Measurements from ENCODE around the gene KISS1R.

KISS1R gene

GRCh38 chr19:947707-948539 lies 30.8 kb downstream of the KISS1R start:
- ATAC-seq: no peak
- TF ChIP-seq OSR1 (CRISPR knock-in tag; IDR thresholded peaks at IDR 0.05): no peak
- TF ChIP-seq ESRRG (CRISPR knock-in tag; IDR thresholded peaks at IDR 0.05): no peak
- TF ChIP-seq ZFP3 (CRISPR knock-in tag; IDR thresholded peaks at IDR 0.05): no peak
- no peak for TF ChIP-seq ARNTL (CRISPR knock-in tag; IDR thresholded peaks at IDR 0.05; ENCODE audit: borderline replicate concordance, low read depth)
- no peak for TF ChIP-seq CSRNP3 (CRISPR knock-in tag; IDR thresholded peaks at IDR 0.05)
- no peak for TF ChIP-seq GLIS3 (CRISPR knock-in tag; IDR thresholded peaks at IDR 0.05)
- no peak for TF ChIP-seq ZNF565 (CRISPR knock-in tag; conservative IDR thresholded peaks at IDR 0.05; ENCODE audit: low read depth)
- TF ChIP-seq BACH2 (CRISPR knock-in tag; IDR thresholded peaks at IDR 0.05; ENCODE audit: borderline replicate concordance): no peak
- TF ChIP-seq POU6F1 (CRISPR knock-in tag; IDR thresholded peaks at IDR 0.05; ENCODE audit: borderline replicate concordance, low read depth): no peak
- TF ChIP-seq TSHZ2 (CRISPR knock-in tag; IDR thresholded peaks at IDR 0.05): no peak
- no peak for TF ChIP-seq ZNF70 (CRISPR knock-in tag; IDR thresholded peaks at IDR 0.05)
- no peak for TF ChIP-seq RARB (CRISPR knock-in tag; IDR thresholded peaks at IDR 0.05)
- TF ChIP-seq TOX (CRISPR knock-in tag; IDR thresholded peaks at IDR 0.05; ENCODE audit: borderline replicate concordance): no peak
- no peak for TF ChIP-seq TCF4 (CRISPR knock-in tag; IDR thresholded peaks at IDR 0.05; ENCODE audit: borderline replicate concordance)
- no peak for TF ChIP-seq CREB5 (CRISPR knock-in tag; IDR thresholded peaks at IDR 0.05; ENCODE audit: low read depth)
- TF ChIP-seq ZFP30 (CRISPR knock-in tag; IDR thresholded peaks at IDR 0.05): no peak
- TF ChIP-seq PATZ1 (CRISPR knock-in tag; IDR thresholded peaks at IDR 0.05; ENCODE audit: borderline replicate concordance): no peak
- no peak for TF ChIP-seq ZNF8 (CRISPR knock-in tag; IDR thresholded peaks at IDR 0.05)

- no peak for ATAC-seq
- TF ChIP-seq CREB5 (CRISPR knock-in tag; IDR thresholded peaks at IDR 0.05; ENCODE audit: low read depth): no peak
- no peak for TF ChIP-seq CSRNP3 (CRISPR knock-in tag; IDR thresholded peaks at IDR 0.05)
These were observed 31.8 kb downstream of the KISS1R start for GRCh38 chr19:948842-949496.

All from SK-N-SH treated with all-trans-retinoic acid at 6 μM for 48 hours (cell line).